ENCODE results near the gene PEX11B.
A peak's percentile ranks its signal among the peaks of the same experiment; 100 is the strongest.

Gene PEX11B

GRCh38 chr1:145918144-145918991 is at the start of gene PEX11B:
Gene PEX11B (minus strand): TSS chr1:145918717. CDS start chr1:145918688, 29 bp downstream.
- peaks cover 29% of the 10 kb centered on the region for H3K36me3 ChIP-seq (ENCODE audit: insufficient read depth, insufficient read length, low read length)
- peak; percentile 71 for DNase-seq (ENCODE audit: low read depth, low spot score)
- H3K27me3 ChIP-seq (ENCODE audit: insufficient read depth, insufficient read length) = peaks cover 12% of the 10 kb centered on the region
- H3K9ac ChIP-seq (ENCODE audit: insufficient read length, low read depth) = peak within 1 kb of the TSS; percentile 85
- peak within 1 kb of the TSS; percentile 79 for H3K4me3 ChIP-seq (ENCODE audit: insufficient read length, low read depth)
- H3K9me3 ChIP-seq (ENCODE audit: insufficient read depth, low read length) = no peaks in the 10 kb centered on the region
- no peak for TF ChIP-seq SUZ12 (IDR thresholded peaks at IDR 0.05; ENCODE audit: extremely low read depth, insufficient read depth, insufficient read length)
- TF ChIP-seq ZNF274 (IDR thresholded peaks at IDR 0.05; ENCODE audit: low read depth, low read length) = no peak
- no peak for TF ChIP-seq YY1 (IDR thresholded peaks at IDR 0.05; ENCODE audit: insufficient read depth, insufficient read length)
- H3K4me1 ChIP-seq (ENCODE audit: insufficient read depth, insufficient read length) = peaks cover 13% of the 10 kb centered on the region

- DNase-seq (ENCODE audit: low read depth, low spot score) = no peak
These were observed 48.8 kb upstream of the PEX11B start for GRCh38 chr1:145967288-145967687.

GRCh38 chr1:145965119-145965744 is 46.7 kb upstream of the PEX11B start:
- Histone ChIP-seq H3K4me3 (ENCODE audit: insufficient read length, low read depth) (peak overlapping the region; percentile 59), H3K27me3 (ENCODE audit: insufficient read depth, insufficient read length) (peaks cover 53% of the 10 kb centered on the region), H3K9ac (ENCODE audit: insufficient read length, low read depth) (peak overlapping the region; percentile 77), H3K9me3 (ENCODE audit: insufficient read depth, low read length) (peaks cover 16% of the 10 kb centered on the region), H3K4me1 (ENCODE audit: insufficient read depth, insufficient read length) (peaks cover 17% of the 10 kb centered on the region), H3K36me3 (ENCODE audit: insufficient read depth, insufficient read length, low read length) (no peaks in the 10 kb centered on the region)
- no peak for TF ChIP-seq YY1 (IDR thresholded peaks at IDR 0.05; ENCODE audit: insufficient read depth, insufficient read length)
- TF ChIP-seq SUZ12 (IDR thresholded peaks at IDR 0.05; ENCODE audit: extremely low read depth, insufficient read depth, insufficient read length) = no peak
- TF ChIP-seq ZNF274 (IDR thresholded peaks at IDR 0.05; ENCODE audit: low read depth, low read length) = no peak
- DNase-seq (ENCODE audit: low read depth, low spot score) = no peak

More at GRCh38 chr1:145967288-145967687, 48.8 kb upstream of the PEX11B start:
- Histone ChIP-seq H3K9me3 (ENCODE audit: insufficient read depth, low read length) (peaks cover 16% of the 10 kb centered on the region), H3K27me3 (ENCODE audit: insufficient read depth, insufficient read length) (peaks cover 32% of the 10 kb centered on the region), H3K36me3 (ENCODE audit: insufficient read depth, insufficient read length, low read length) (no peaks in the 10 kb centered on the region), H3K4me1 (ENCODE audit: insufficient read depth, insufficient read length) (peaks cover 4% of the 10 kb centered on the region), H3K9ac (ENCODE audit: insufficient read length, low read depth) (no peak overlapping the region), H3K4me3 (ENCODE audit: insufficient read length, low read depth) (no peak overlapping the region)
- TF ChIP-seq YY1 (IDR thresholded peaks at IDR 0.05; ENCODE audit: insufficient read depth, insufficient read length) (no peak), SUZ12 (IDR thresholded peaks at IDR 0.05; ENCODE audit: extremely low read depth, insufficient read depth, insufficient read length) (no peak)

GRCh38 chr1:145964328-145965118 is 46.0 kb upstream of the PEX11B start, which contains the start of the genes ANKRD34A and POLR3GL:
Gene ANKRD34A (minus strand): TSS chr1:145964575. CDS start chr1:145961759, 2,816 bp downstream.
Gene POLR3GL (plus strand): TSS chr1:145964690. CDS start chr1:145974866, 10,176 bp downstream.
- peaks cover 16% of the 10 kb centered on the region for H3K9me3 ChIP-seq (ENCODE audit: insufficient read depth, low read length)
- peaks cover 20% of the 10 kb centered on the region for H3K4me1 ChIP-seq (ENCODE audit: insufficient read depth, insufficient read length)
- no peaks in the 10 kb centered on the region for H3K36me3 ChIP-seq (ENCODE audit: insufficient read depth, insufficient read length, low read length)
- H3K9ac ChIP-seq (ENCODE audit: insufficient read length, low read depth) = peak within 1 kb of the TSS; percentile 77
- H3K4me3 ChIP-seq (ENCODE audit: insufficient read length, low read depth) = peak within 1 kb of the TSS; percentile 59
- peak; percentile 94 for DNase-seq (ENCODE audit: low read depth, low spot score)
- TF ChIP-seq SUZ12 (IDR thresholded peaks at IDR 0.05; ENCODE audit: extremely low read depth, insufficient read depth, insufficient read length) (peak; percentile 36), ZNF274 (IDR thresholded peaks at IDR 0.05; ENCODE audit: low read depth, low read length) (no peak), YY1 (IDR thresholded peaks at IDR 0.05; ENCODE audit: insufficient read depth, insufficient read length) (no peak)
- H3K27me3 ChIP-seq (ENCODE audit: insufficient read depth, insufficient read length) = peaks cover 60% of the 10 kb centered on the region

GRCh38 chr1:145963265-145964019 is 44.9 kb upstream of the PEX11B start:
- H3K9me3 ChIP-seq (ENCODE audit: insufficient read depth, low read length) = peaks cover 16% of the 10 kb centered on the region
- H3K27me3 ChIP-seq (ENCODE audit: insufficient read depth, insufficient read length) = peaks cover 70% of the 10 kb centered on the region
- DNase-seq (ENCODE audit: low read depth, low spot score) = no peak
- H3K9ac ChIP-seq (ENCODE audit: insufficient read length, low read depth) = no peak overlapping the region
- TF ChIP-seq YY1 (IDR thresholded peaks at IDR 0.05; ENCODE audit: insufficient read depth, insufficient read length) = no peak
- no peak for TF ChIP-seq ZNF274 (IDR thresholded peaks at IDR 0.05; ENCODE audit: low read depth, low read length)
- TF ChIP-seq SUZ12 (IDR thresholded peaks at IDR 0.05; ENCODE audit: extremely low read depth, insufficient read depth, insufficient read length) = no peak
- H3K36me3 ChIP-seq (ENCODE audit: insufficient read depth, insufficient read length, low read length) = no peaks in the 10 kb centered on the region
- H3K4me3 ChIP-seq (ENCODE audit: insufficient read length, low read depth) = no peak overlapping the region
- peaks cover 20% of the 10 kb centered on the region for H3K4me1 ChIP-seq (ENCODE audit: insufficient read depth, insufficient read length)

Data from NT2/D1 (cell line).